WTC11 (cell line): ENCODE results near the gene SLIT2. TPM values are rescaled to one million over a fixed set of nuclear protein-coding genes. Genes with fewer than 3 reads are reported as not detected.

Source experiments
- ATAC-seq: fragments of 200-7000 bp; cut with Tn5 transposase; 2 replicates; pipeline ENCODE4 v1.10.0; 2021; ENCODE audit warnings: mild to moderate bottlenecking, moderate library complexity
- CTCF ChIA-PET: fragments of 300-600 bp; sonication (Branson Sonifier 250); formaldehyde crosslinking; loops from one replicate; lab custom pipeline; 2021; ENCODE audit warnings: antibody characterized with exemption; lab: Charles Lee
- POLR2A ChIA-PET: fragments of 350-600 bp; sonication (Branson Sonifier 250); formaldehyde crosslinking; loops from one replicate; lab custom pipeline; 2021; ENCODE audit warnings: antibody characterized with exemption; lab: Charles Lee
- DNase-seq: peaks from one replicate; pipeline ENCODE4 v3.0.0; 2021; ENCODE audit warnings: low spot score
- H3K27ac Mint-ChIP-seq: 2 replicates; pipeline ENCODE4 v1.8.0; 2021; ENCODE audit warnings: mixed read lengths
- H3K27me3 Mint-ChIP-seq: 2 replicates; pipeline ENCODE4 v1.8.0; 2021; ENCODE audit warnings: low read depth, mild to moderate bottlenecking, moderate library complexity, mixed read lengths
- H3K36me3 Mint-ChIP-seq: 2 replicates; pipeline ENCODE4 v1.8.0; 2021; ENCODE audit warnings: mixed read lengths
- H3K4me1 Mint-ChIP-seq: 2 replicates; pipeline ENCODE4 v1.8.0; 2022; ENCODE audit warnings: mixed read lengths
- H3K4me3 Mint-ChIP-seq: 2 replicates; pipeline ENCODE4 v1.8.0; 2021; ENCODE audit warnings: mild to moderate bottlenecking, moderate library complexity, mixed read lengths
- H3K9me3 Mint-ChIP-seq: 2 replicates; pipeline ENCODE4 v1.8.0; 2021; ENCODE audit warnings: mixed read lengths
- CREM ChIP-seq: sonication (generic); formaldehyde crosslinking; IDR thresholded peaks from 2 replicates; pipeline ENCODE4 v1.8.1; 2022; ENCODE audit warnings: mild to moderate bottlenecking, missing genetic modification reagents, moderate library complexity
- ESRRA ChIP-seq: sonication (generic); formaldehyde crosslinking; IDR thresholded peaks from 2 replicates; pipeline ENCODE4 v1.8.1; 2022; ENCODE audit warnings: mild to moderate bottlenecking, missing genetic modification reagents, borderline replicate concordance
- SMAD4 ChIP-seq: sonication (generic); formaldehyde crosslinking; IDR thresholded peaks from 2 replicates; pipeline ENCODE4 v1.8.0; 2022; ENCODE audit warnings: mild to moderate bottlenecking, missing genetic modification reagents
- SP1 ChIP-seq: sonication (generic); formaldehyde crosslinking; conservative IDR thresholded peaks from 2 replicates; pipeline ENCODE4 v1.8.1; 2022; ENCODE audit warnings: missing genetic modification reagents
- TEAD4 ChIP-seq: sonication (generic); formaldehyde crosslinking; IDR thresholded peaks from 2 replicates; pipeline ENCODE4 v1.8.0; 2022; ENCODE audit warnings: mild to moderate bottlenecking, missing genetic modification reagents
- total RNA-seq: library from RNA; stranded (reverse); gene quantifications from 3 replicates; pipeline ENCODE4 v1.2.3, GENCODE V29; 2021
- TF ChIP-seq, protein P1 (sequence below): fragments of 250-450 bp; sonication (Bioruptor Pico); conservative IDR thresholded peaks from 2 replicates; pipeline ENCODE4 v1.9.0; 2021; ENCODE audit warnings: mild to moderate bottlenecking
- TF ChIP-seq, protein P2 (sequence below): sonication (generic); formaldehyde crosslinking; IDR thresholded peaks from 2 replicates; pipeline ENCODE4 v1.8.1; 2022; ENCODE audit warnings: low read depth, missing genetic modification reagents, borderline replicate concordance
- TF ChIP-seq, protein P3 (sequence below): fragments of 250-450 bp; sonication (Bioruptor Pico); IDR thresholded peaks from 2 replicates; pipeline ENCODE4 v1.9.0; 2021; ENCODE audit warnings: mild to moderate bottlenecking, borderline replicate concordance
- TF ChIP-seq, protein P4 (sequence below): sonication (generic); formaldehyde crosslinking; IDR thresholded peaks from 2 replicates; pipeline ENCODE4 v1.8.1; 2022; ENCODE audit warnings: missing genetic modification reagents, borderline replicate concordance
- TF ChIP-seq, protein P5 (sequence below): sonication (generic); formaldehyde crosslinking; IDR thresholded peaks from 2 replicates; pipeline ENCODE4 v1.8.0; 2023; ENCODE audit warnings: missing genetic modification reagents
- TF ChIP-seq, protein P6 (sequence below): sonication (generic); formaldehyde crosslinking; IDR thresholded peaks from 2 replicates; pipeline ENCODE4 v1.8.0; 2023; ENCODE audit warnings: mild to moderate bottlenecking, missing genetic modification reagents
- TF ChIP-seq, protein P7 (sequence below): sonication (generic); formaldehyde crosslinking; conservative IDR thresholded peaks from 2 replicates; pipeline ENCODE4 v1.8.1; 2023; ENCODE audit warnings: mild to moderate bottlenecking, low read depth, missing genetic modification reagents, moderate library complexity
- TF ChIP-seq, protein P8 (sequence below): sonication (generic); formaldehyde crosslinking; conservative IDR thresholded peaks from 2 replicates; pipeline ENCODE4 v1.8.1; 2022; ENCODE audit warnings: mild to moderate bottlenecking, missing genetic modification reagents
- TF ChIP-seq, protein P9 (sequence below): sonication (generic); formaldehyde crosslinking; IDR thresholded peaks from 2 replicates; pipeline ENCODE4 v1.8.0; 2022; ENCODE audit warnings: mild to moderate bottlenecking, missing genetic modification reagents

SLIT2 gene
- total RNA-seq, 1 experiment from 2014 or later = 6.8 TPM

DNA sequence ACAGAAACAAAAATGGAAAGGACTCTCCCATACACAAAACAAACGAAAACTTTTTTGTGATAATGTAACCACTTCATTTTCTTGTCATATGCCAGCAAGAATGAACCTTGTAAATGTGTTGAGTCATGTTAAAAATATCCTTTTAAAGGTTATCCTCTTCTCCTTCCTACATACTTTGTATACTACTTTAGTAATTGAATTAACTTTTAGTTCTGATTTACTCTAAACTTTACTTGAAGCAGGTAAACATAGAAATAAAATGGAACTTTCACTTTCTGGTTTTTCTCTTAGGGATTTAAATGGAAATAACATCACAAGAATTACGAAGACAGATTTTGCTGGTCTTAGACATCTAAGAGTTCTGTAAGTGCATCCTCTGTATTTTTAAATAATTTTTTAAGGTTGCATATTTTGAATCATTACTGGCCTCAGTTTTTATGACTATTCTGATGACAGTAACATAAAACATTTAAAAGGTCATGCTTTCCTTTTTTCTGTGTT, 4.7 kb downstream of the SLIT2 start (continued):
- TF ChIP-seq, protein P1, sequence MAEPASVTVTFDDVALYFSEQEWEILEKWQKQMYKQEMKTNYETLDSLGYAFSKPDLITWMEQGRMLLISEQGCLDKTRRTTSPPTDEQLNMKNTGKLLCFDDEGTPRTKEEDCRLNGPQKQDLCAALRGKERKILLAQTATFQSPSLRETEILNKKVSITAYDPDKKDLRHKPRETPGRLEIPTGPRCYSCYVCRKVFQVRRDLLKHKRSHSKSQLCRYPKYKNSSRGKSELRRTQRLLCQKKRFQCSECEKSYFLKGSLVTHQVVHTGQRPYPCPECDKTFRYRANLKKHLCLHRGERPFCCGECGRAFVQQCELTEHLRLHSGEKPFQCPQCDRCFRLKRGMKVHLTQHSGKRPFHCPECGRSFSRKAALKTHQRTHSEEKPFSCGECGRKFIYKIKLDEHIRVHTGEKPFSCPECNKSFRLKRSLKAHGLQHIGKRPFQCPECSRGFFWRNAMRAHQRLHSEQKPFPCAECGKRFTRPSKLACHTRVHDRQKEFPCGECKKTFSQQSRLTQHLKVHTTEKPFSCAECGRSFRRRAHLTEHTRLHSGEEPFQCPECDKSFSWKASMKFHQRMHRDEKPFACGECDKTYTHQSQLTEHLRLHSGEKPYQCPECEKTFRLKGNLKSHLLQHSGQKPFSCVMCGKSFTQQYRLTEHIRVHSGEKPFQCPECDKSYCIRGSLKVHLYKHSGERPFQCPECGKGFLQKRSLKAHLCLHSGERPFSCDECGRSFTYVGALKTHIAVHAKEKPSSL (CRISPR knock-in tag) = no peak
- no peak for TF ChIP-seq ESRRA
- TF ChIP-seq, protein P2, sequence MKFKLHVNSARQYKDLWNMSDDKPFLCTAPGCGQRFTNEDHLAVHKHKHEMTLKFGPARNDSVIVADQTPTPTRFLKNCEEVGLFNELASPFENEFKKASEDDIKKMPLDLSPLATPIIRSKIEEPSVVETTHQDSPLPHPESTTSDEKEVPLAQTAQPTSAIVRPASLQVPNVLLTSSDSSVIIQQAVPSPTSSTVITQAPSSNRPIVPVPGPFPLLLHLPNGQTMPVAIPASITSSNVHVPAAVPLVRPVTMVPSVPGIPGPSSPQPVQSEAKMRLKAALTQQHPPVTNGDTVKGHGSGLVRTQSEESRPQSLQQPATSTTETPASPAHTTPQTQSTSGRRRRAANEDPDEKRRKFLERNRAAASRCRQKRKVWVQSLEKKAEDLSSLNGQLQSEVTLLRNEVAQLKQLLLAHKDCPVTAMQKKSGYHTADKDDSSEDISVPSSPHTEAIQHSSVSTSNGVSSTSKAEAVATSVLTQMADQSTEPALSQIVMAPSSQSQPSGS (CRISPR knock-in tag) = no peak
- TF ChIP-seq, protein P3, sequence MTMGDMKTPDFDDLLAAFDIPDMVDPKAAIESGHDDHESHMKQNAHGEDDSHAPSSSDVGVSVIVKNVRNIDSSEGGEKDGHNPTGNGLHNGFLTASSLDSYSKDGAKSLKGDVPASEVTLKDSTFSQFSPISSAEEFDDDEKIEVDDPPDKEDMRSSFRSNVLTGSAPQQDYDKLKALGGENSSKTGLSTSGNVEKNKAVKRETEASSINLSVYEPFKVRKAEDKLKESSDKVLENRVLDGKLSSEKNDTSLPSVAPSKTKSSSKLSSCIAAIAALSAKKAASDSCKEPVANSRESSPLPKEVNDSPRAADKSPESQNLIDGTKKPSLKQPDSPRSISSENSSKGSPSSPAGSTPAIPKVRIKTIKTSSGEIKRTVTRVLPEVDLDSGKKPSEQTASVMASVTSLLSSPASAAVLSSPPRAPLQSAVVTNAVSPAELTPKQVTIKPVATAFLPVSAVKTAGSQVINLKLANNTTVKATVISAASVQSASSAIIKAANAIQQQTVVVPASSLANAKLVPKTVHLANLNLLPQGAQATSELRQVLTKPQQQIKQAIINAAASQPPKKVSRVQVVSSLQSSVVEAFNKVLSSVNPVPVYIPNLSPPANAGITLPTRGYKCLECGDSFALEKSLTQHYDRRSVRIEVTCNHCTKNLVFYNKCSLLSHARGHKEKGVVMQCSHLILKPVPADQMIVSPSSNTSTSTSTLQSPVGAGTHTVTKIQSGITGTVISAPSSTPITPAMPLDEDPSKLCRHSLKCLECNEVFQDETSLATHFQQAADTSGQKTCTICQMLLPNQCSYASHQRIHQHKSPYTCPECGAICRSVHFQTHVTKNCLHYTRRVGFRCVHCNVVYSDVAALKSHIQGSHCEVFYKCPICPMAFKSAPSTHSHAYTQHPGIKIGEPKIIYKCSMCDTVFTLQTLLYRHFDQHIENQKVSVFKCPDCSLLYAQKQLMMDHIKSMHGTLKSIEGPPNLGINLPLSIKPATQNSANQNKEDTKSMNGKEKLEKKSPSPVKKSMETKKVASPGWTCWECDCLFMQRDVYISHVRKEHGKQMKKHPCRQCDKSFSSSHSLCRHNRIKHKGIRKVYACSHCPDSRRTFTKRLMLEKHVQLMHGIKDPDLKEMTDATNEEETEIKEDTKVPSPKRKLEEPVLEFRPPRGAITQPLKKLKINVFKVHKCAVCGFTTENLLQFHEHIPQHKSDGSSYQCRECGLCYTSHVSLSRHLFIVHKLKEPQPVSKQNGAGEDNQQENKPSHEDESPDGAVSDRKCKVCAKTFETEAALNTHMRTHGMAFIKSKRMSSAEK (CRISPR knock-in tag) = no peak
- TF ChIP-seq, protein P4, sequence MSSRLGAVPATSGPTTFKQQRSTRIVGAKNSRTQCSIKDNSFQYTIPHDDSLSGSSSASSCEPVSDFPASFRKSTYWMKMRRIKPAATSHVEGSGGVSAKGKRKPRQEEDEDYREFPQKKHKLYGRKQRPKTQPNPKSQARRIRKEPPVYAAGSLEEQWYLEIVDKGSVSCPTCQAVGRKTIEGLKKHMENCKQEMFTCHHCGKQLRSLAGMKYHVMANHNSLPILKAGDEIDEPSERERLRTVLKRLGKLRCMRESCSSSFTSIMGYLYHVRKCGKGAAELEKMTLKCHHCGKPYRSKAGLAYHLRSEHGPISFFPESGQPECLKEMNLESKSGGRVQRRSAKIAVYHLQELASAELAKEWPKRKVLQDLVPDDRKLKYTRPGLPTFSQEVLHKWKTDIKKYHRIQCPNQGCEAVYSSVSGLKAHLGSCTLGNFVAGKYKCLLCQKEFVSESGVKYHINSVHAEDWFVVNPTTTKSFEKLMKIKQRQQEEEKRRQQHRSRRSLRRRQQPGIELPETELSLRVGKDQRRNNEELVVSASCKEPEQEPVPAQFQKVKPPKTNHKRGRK (CRISPR knock-in tag) = no peak
- TF ChIP-seq, all 79 proteins: peak for 0

DNA sequence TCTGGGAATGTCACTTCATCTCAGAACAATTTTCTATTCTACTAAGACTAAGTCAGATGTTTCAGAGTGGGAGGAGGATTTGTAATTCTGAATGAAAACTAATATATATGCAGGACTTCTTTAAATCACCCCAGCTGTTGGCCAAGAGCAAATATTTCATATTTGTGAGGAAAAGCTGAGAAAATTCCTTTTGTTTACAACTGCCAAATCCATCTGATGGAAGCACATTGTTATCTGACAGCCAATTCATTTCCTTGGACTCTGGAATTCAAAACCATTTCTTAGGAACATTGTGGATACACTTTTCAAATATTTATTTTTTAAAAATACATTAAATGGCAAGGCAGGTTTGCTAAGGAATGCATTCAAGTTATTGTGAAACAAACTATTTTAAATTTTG, 8.0 kb downstream of the SLIT2 start:
- Mint-ChIP-seq H3K27ac (no peak overlapping the region), H3K9me3 (no peaks in the 10 kb centered on the region), H3K4me1 (peaks cover 22% of the 10 kb centered on the region), H3K36me3 (no peaks in the 10 kb centered on the region), H3K4me3 (no peak overlapping the region), H3K27me3 (peaks cover 28% of the 10 kb centered on the region)
- POLR2A ChIA-PET = no interaction called here
- no peak for ATAC-seq
- DNase-seq = no peak
- CTCF ChIA-PET = no interaction called here
- no peak for TF ChIP-seq SMAD4 (CRISPR knock-in tag)
- TF ChIP-seq, protein P5, sequence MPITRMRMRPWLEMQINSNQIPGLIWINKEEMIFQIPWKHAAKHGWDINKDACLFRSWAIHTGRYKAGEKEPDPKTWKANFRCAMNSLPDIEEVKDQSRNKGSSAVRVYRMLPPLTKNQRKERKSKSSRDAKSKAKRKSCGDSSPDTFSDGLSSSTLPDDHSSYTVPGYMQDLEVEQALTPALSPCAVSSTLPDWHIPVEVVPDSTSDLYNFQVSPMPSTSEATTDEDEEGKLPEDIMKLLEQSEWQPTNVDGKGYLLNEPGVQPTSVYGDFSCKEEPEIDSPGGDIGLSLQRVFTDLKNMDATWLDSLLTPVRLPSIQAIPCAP (CRISPR knock-in tag) = no peak
- TF ChIP-seq, protein P6, sequence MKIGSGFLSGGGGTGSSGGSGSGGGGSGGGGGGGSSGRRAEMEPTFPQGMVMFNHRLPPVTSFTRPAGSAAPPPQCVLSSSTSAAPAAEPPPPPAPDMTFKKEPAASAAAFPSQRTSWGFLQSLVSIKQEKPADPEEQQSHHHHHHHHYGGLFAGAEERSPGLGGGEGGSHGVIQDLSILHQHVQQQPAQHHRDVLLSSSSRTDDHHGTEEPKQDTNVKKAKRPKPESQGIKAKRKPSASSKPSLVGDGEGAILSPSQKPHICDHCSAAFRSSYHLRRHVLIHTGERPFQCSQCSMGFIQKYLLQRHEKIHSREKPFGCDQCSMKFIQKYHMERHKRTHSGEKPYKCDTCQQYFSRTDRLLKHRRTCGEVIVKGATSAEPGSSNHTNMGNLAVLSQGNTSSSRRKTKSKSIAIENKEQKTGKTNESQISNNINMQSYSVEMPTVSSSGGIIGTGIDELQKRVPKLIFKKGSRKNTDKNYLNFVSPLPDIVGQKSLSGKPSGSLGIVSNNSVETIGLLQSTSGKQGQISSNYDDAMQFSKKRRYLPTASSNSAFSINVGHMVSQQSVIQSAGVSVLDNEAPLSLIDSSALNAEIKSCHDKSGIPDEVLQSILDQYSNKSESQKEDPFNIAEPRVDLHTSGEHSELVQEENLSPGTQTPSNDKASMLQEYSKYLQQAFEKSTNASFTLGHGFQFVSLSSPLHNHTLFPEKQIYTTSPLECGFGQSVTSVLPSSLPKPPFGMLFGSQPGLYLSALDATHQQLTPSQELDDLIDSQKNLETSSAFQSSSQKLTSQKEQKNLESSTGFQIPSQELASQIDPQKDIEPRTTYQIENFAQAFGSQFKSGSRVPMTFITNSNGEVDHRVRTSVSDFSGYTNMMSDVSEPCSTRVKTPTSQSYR = no peak
- TF ChIP-seq, protein P7, sequence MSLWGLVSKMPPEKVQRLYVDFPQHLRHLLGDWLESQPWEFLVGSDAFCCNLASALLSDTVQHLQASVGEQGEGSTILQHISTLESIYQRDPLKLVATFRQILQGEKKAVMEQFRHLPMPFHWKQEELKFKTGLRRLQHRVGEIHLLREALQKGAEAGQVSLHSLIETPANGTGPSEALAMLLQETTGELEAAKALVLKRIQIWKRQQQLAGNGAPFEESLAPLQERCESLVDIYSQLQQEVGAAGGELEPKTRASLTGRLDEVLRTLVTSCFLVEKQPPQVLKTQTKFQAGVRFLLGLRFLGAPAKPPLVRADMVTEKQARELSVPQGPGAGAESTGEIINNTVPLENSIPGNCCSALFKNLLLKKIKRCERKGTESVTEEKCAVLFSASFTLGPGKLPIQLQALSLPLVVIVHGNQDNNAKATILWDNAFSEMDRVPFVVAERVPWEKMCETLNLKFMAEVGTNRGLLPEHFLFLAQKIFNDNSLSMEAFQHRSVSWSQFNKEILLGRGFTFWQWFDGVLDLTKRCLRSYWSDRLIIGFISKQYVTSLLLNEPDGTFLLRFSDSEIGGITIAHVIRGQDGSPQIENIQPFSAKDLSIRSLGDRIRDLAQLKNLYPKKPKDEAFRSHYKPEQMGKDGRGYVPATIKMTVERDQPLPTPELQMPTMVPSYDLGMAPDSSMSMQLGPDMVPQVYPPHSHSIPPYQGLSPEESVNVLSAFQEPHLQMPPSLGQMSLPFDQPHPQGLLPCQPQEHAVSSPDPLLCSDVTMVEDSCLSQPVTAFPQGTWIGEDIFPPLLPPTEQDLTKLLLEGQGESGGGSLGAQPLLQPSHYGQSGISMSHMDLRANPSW = no peak
- TF ChIP-seq, protein P8, sequence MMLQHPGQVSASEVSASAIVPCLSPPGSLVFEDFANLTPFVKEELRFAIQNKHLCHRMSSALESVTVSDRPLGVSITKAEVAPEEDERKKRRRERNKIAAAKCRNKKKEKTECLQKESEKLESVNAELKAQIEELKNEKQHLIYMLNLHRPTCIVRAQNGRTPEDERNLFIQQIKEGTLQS (CRISPR knock-in tag) = no peak
- TF ChIP-seq, protein P9, sequence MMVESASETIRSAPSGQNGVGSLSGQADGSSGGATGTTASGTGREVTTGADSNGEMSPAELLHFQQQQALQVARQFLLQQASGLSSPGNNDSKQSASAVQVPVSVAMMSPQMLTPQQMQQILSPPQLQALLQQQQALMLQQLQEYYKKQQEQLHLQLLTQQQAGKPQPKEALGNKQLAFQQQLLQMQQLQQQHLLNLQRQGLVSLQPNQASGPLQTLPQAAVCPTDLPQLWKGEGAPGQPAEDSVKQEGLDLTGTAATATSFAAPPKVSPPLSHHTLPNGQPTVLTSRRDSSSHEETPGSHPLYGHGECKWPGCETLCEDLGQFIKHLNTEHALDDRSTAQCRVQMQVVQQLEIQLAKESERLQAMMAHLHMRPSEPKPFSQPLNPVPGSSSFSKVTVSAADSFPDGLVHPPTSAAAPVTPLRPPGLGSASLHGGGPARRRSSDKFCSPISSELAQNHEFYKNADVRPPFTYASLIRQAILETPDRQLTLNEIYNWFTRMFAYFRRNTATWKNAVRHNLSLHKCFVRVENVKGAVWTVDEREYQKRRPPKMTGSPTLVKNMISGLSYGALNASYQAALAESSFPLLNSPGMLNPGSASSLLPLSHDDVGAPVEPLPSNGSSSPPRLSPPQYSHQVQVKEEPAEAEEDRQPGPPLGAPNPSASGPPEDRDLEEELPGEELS (CRISPR knock-in tag) = no peak
- TF ChIP-seq CREM = no peak
- TF ChIP-seq TEAD4 (CRISPR knock-in tag) = no peak
- TF ChIP-seq SP1 (CRISPR knock-in tag) = no peak
